H9 (cell line): Measurements from ENCODE around the gene STX11. TPM values are rescaled to one million over a fixed set of nuclear protein-coding genes. Genes with fewer than 3 reads are reported as not detected.

Experiments used
- DNase-seq: peaks from one replicate; pipeline ENCODE4 v3.0.0-alpha.2; 2017
- H2AFZ ChIP-seq: one replicate; pipeline ENCODE4 v1.6.1; 2013; ENCODE audit warnings: mild to moderate bottlenecking, low read length, control low read depth, moderate library complexity
- H2AK5ac ChIP-seq: 2 replicates; pipeline ENCODE4 v1.6.1; 2013; ENCODE audit warnings: low read length, control low read depth, mixed read lengths; ENCODE audit not compliant: insufficient read length
- H2BK120ac ChIP-seq: one replicate; pipeline ENCODE4 v1.6.1; 2013; ENCODE audit warnings: low read depth, mild to moderate bottlenecking, low read length, control low read depth, inconsistent platforms; ENCODE audit not compliant: poor library complexity, severe bottlenecking
- H2BK12ac ChIP-seq: 2 replicates; pipeline ENCODE4 v1.6.1; 2013; ENCODE audit warnings: low read length, control low read depth, mixed read lengths, low read depth; ENCODE audit not compliant: insufficient read length
- H2BK15ac ChIP-seq: 2 replicates; pipeline ENCODE4 v1.6.1; 2013; ENCODE audit warnings: low read depth, low read length, control low read depth
- H2BK20ac ChIP-seq: one replicate; pipeline ENCODE4 v1.6.1; 2013; ENCODE audit warnings: low read depth, mild to moderate bottlenecking, low read length, control low read depth, inconsistent platforms; ENCODE audit not compliant: poor library complexity, severe bottlenecking
- H2BK5ac ChIP-seq: 2 replicates; pipeline ENCODE4 v1.6.1; 2013; ENCODE audit warnings: low read length, control low read depth, mixed read lengths; ENCODE audit not compliant: insufficient read length
- H3K14ac ChIP-seq: 2 replicates; pipeline ENCODE4 v1.6.1; 2013; ENCODE audit warnings: low read length, control low read depth; ENCODE audit not compliant: insufficient read depth
- H3K18ac ChIP-seq: 2 replicates; pipeline ENCODE4 v1.6.1; 2013; ENCODE audit warnings: low read depth, mild to moderate bottlenecking, mixed read lengths, low read length, control low read depth; ENCODE audit not compliant: insufficient read length
- H3K23ac ChIP-seq: 2 replicates; pipeline ENCODE4 v1.6.1; 2013; ENCODE audit warnings: low read length, control low read depth, mixed read lengths, low read depth; ENCODE audit not compliant: insufficient read length
- H3K23me2 ChIP-seq: 2 replicates; pipeline ENCODE4 v1.6.1; 2013; ENCODE audit warnings: low read depth, mild to moderate bottlenecking, mixed read lengths, low read length, control low read depth; ENCODE audit not compliant: insufficient read length, poor library complexity, severe bottlenecking
- H3K27ac ChIP-seq: 2 replicates; pipeline ENCODE4 v1.5.1; 2013; ENCODE audit warnings: low read length, control low read depth, mixed read lengths, low read depth; ENCODE audit not compliant: insufficient read length
- H3K27me3 ChIP-seq: 2 replicates; pipeline ENCODE4 v1.6.1; 2013; ENCODE audit warnings: low read length, control low read depth, inconsistent platforms; ENCODE audit not compliant: insufficient read depth
- H3K4ac ChIP-seq: 2 replicates; pipeline ENCODE4 v1.6.1; 2013; ENCODE audit warnings: low read depth, mild to moderate bottlenecking, control low read depth, inconsistent platforms, low read length, moderate library complexity
- H3K4me1 ChIP-seq: 2 replicates; pipeline ENCODE4 v1.6.1; 2013; ENCODE audit warnings: low read length, control low read depth, inconsistent platforms; ENCODE audit not compliant: insufficient read depth
- H3K4me2 ChIP-seq: 2 replicates; pipeline ENCODE4 v1.6.1; 2013; ENCODE audit warnings: low read length, control low read depth, mixed read lengths; ENCODE audit not compliant: insufficient read length, insufficient read depth
- H3K56ac ChIP-seq: 2 replicates; pipeline ENCODE4 v1.6.1; 2013; ENCODE audit warnings: low read depth, mild to moderate bottlenecking, mixed read lengths, low read length, control low read depth; ENCODE audit not compliant: insufficient read length
- H3K79me1 ChIP-seq: 2 replicates; pipeline ENCODE4 v1.6.1; 2013; ENCODE audit warnings: low read depth, mild to moderate bottlenecking, moderate library complexity, low read length, control low read depth, inconsistent platforms; ENCODE audit not compliant: insufficient read depth, poor library complexity, severe bottlenecking
- H3K79me2 ChIP-seq: 2 replicates; pipeline ENCODE4 v1.6.1; 2013; ENCODE audit warnings: low read length, control low read depth, inconsistent platforms; ENCODE audit not compliant: insufficient read depth
- H3K9ac ChIP-seq: 2 replicates; pipeline ENCODE4 v1.6.1; 2013; ENCODE audit warnings: low read length, control low read depth, mixed read lengths; ENCODE audit not compliant: insufficient read length; ENCODE audit errors: extremely low read depth
- H3K9me3 ChIP-seq: one replicate; pipeline ENCODE4 v1.6.1; 2013; ENCODE audit warnings: low read depth, low read length, inconsistent platforms; ENCODE audit not compliant: control insufficient read depth
- H3T11ph ChIP-seq: one replicate; pipeline ENCODE4 v1.6.1; 2013; ENCODE audit warnings: mild to moderate bottlenecking, low read length, control low read depth, inconsistent platforms
- H4K20me1 ChIP-seq: one replicate; pipeline ENCODE4 v1.6.1; 2013; ENCODE audit not compliant: control insufficient read depth, insufficient read length, insufficient read depth
- H4K5ac ChIP-seq: 2 replicates; pipeline ENCODE4 v1.6.1; 2013; ENCODE audit warnings: low read depth, mild to moderate bottlenecking, mixed read lengths, low read length, control low read depth; ENCODE audit not compliant: insufficient read length
- H4K8ac ChIP-seq: replicated peaks from 2 replicates; pipeline ENCODE4 v1.6.1; 2013; ENCODE audit warnings: low read length, control low read depth, mixed read lengths, low read depth; ENCODE audit not compliant: insufficient read length
- H4K91ac ChIP-seq: 2 replicates; pipeline ENCODE4 v1.6.1; 2013; ENCODE audit warnings: low read depth, mild to moderate bottlenecking, moderate library complexity, mixed read lengths, low read length, control low read depth; ENCODE audit not compliant: insufficient read length
- H3K27ac Mint-ChIP-seq, 3 experiments: 2 replicates in 2 of 3; 3 replicates in 1 of 3; pipeline ENCODE4 v1.8.0; 2020 to 2021; ENCODE audit warnings: mixed read lengths in 3 of 3, mild to moderate bottlenecking in 1 of 3, moderate library complexity in 1 of 3
- H3K27me3 Mint-ChIP-seq: 2 replicates; pipeline ENCODE4 v1.8.0; 2021; ENCODE audit warnings: low read depth, mild to moderate bottlenecking, moderate library complexity, mixed read lengths
- H3K36me3 Mint-ChIP-seq, 3 experiments: 2 replicates in 2 of 3; 3 replicates in 1 of 3; pipeline ENCODE4 v1.8.0; 2020 to 2021; ENCODE audit warnings: low read depth in 3 of 3, mixed read lengths in 3 of 3; ENCODE audit not compliant: insufficient read depth in 1 of 3
- H3K4me1 Mint-ChIP-seq, 2 experiments: 2 replicates each; pipeline ENCODE4 v1.8.0; 2020; ENCODE audit warnings: mixed read lengths in 2 of 2
- H3K4me3 Mint-ChIP-seq, 2 experiments: 2 replicates in 1 of 2; 3 replicates in 1 of 2; pipeline ENCODE4 v1.8.0; 2020 to 2021; ENCODE audit warnings: mild to moderate bottlenecking in 2 of 2, mixed read lengths in 2 of 2, moderate library complexity in 1 of 2
- H3K9me3 Mint-ChIP-seq, 2 experiments: 2 replicates in 1 of 2; 3 replicates in 1 of 2; pipeline ENCODE4 v1.8.0; 2020; ENCODE audit warnings: mild to moderate bottlenecking in 2 of 2, mixed read lengths in 2 of 2, moderate library complexity in 1 of 2
- CTCF ChIP-seq: fragments of 200-600 bp; sonication (generic); conservative IDR thresholded peaks from 3 replicates; pipeline ENCODE4 v1.8.0; 2021; ENCODE audit warnings: antibody characterized with exemption, mild to moderate bottlenecking
- WGBS: extraction: QIAGEN DNeasy Blood & Tissue Kit; methylation state at CpG from one replicate; pipeline ENCODE4 v1.1.7; 2013; ENCODE audit warnings: missing lambda C conversion rate, low lambda C conversion rate, mixed read lengths; ENCODE audit not compliant: insufficient read length; ENCODE audit errors: extremely low coverage; 5-methylcytosine and 5-hydroxymethylcytosine counted together
- total RNA-seq: library from RNA; stranded (reverse); gene quantifications from 2 replicates; pipeline ENCODE4 v1.2.1, GENCODE V29; 2021

STX11 gene
- total RNA-seq, 1 experiment from 2014 or later, result 0.22 TPM

GRCh38 chr6:144220031-144220790 lies 69.9 kb downstream of the STX11 start:
- H2AK5ac ChIP-seq, result no peak overlapping the region
- H2BK20ac ChIP-seq, result no peak overlapping the region
- no peak overlapping the region for H3K4ac ChIP-seq
- no peaks in the 10 kb centered on the region for H3K23me2 ChIP-seq
- H3K18ac ChIP-seq, result no peak overlapping the region
- no peaks in the 10 kb centered on the region for H3K79me2 ChIP-seq
- DNase-seq, result no peak
- no peak overlapping the region for H4K8ac ChIP-seq
- H3K79me1 ChIP-seq, result no peaks in the 10 kb centered on the region
- H4K91ac ChIP-seq, result no peak overlapping the region
- H2BK15ac ChIP-seq, result no peak overlapping the region
- no peaks in the 10 kb centered on the region for H4K20me1 ChIP-seq
- H2BK120ac ChIP-seq, result no peak overlapping the region
- no peak overlapping the region for H3K4me2 ChIP-seq
- TF ChIP-seq CTCF, result no peak
- H3K9me3 ChIP-seq, result no peaks in the 10 kb centered on the region
- no peak overlapping the region for H2BK12ac ChIP-seq
- no peak overlapping the region for H2BK5ac ChIP-seq
- no peak overlapping the region for H4K5ac ChIP-seq
- Mint-ChIP-seq H3K9me3 (peaks cover 4 to 11% of the 10 kb centered on the region in 2 experiments; a peak in 4 of 5 replicates), H3K4me3 (no peak overlapping the region), H3K4me1 (peaks cover 13 to 16% of the 10 kb centered on the region in 2 experiments), H3K27me3 (peaks cover 5% of the 10 kb centered on the region), H3K36me3 (peaks cover 0 to 7% (median 1%) of the 10 kb centered on the region in 3 experiments; a peak in 5 of 7 replicates), H3K27ac (no peak overlapping the region)
- H3K9ac ChIP-seq, result no peak overlapping the region
- no peak overlapping the region for H3T11ph ChIP-seq
- H2AFZ ChIP-seq, result no peak overlapping the region
- H3K23ac ChIP-seq, result no peak overlapping the region
- H3K4me1 ChIP-seq, result no peaks in the 10 kb centered on the region
- H3K56ac ChIP-seq, result no peak overlapping the region
- no CpG with 5 or more reads among the region's 5 CpGs for whole genome bisulfite sequencing
- no peak overlapping the region for H3K14ac ChIP-seq
- H3K27me3 ChIP-seq, result no peaks in the 10 kb centered on the region
- H3K27ac ChIP-seq, result no peak overlapping the region
